ENCODE results near the gene ANGPTL2. TPM values are rescaled to one million over a fixed set of nuclear protein-coding genes. Genes with fewer than 3 reads are reported as not detected.

Gene ANGPTL2
- total RNA-seq = 10.1 and 50.2 TPM in 2 replicates

DNA sequence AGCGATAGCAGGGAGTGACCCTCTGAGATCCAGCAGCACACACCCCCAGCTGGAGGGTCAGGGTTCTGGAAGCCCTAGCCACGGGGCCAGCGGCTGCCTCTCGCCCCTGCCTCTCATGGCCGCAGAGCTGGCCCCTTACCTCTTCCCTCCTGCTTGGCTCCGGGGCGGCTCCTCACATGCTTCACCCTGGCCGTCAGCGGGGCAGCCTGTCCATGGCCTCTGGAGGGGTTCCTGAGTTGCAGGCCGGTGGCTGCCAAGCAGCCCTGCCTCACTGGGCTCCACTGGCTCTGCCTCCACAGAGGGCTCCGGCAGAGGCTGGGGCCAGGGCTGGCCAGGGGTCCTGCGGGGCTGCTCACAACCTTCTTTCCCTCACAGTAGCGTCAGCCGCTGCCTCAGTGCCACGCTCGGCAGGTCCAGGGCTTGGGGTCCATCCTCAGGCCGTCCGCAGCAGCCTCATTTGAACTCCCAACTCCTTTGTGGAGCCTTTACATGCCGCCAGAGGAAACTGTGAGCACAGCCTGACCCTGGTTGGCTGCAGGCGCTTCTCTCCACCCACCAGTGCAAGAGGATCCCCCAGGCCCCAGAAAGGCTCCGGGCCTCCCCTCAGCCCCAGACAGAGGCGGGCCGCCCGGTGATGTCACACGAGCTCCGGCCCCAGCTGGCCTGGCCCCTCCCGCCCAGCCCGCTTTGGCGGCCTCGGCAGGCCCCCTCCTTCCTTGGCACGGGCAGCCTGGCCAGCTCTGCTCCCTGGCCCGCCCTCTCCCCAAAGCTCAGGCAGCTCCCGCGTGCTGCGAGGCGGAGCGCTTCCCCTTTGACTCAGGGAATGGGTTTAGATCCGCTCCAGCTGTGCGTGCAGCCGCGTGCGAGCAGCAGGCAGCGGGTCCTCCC, at the start of gene ANGPTL2:
Gene ANGPTL2 (minus strand): TSS at position 460 of the 888 bp plus-strand sequence. CDS start 13,904 bp downstream, outside the sequence.

Other genes starting within 250 kb of the ANGPTL2 start
- 0.32 and 1.3 TPM in 2 replicates for gene RALGPS1, start 207.9 kb downstream of the ANGPTL2 start, total RNA-seq
- 0.39 and 0.96 TPM in 2 replicates for gene GARNL3, start 142.1 kb upstream of the ANGPTL2 start, total RNA-seq

Measured in epithelial cell of alveolus of lung (primary cell).